Caco-2 (cell line): Measurements from ENCODE around the gene SPACA7. TPM values are rescaled to one million over a fixed set of nuclear protein-coding genes. Genes with fewer than 3 reads are reported as not detected.

Source experiments
- BruUV-seq: library from RNA; stranded (reverse); fragments of 400-500 nt; replicated peaks from 2 replicates; lab custom pipeline; 2021; lab: Mats Ljungman, UMichigan
- CTCF ChIA-PET: fragments of 300-600 bp; sonication (Branson Sonifier 250); formaldehyde crosslinking; loops from one replicate; lab custom pipeline; 2022; ENCODE audit warnings: antibody characterized with exemption; lab: Charles Lee
- POLR2A ChIA-PET: fragments of 300-600 bp; sonication (Branson Sonifier 250); formaldehyde crosslinking; loops from one replicate; lab custom pipeline; 2022; ENCODE audit warnings: antibody characterized with exemption; lab: Charles Lee
- DNase-seq, 2 experiments: peaks; one replicate each; pipeline versions ENCODE4 v3.0.0 to v3.0.0-alpha.2; 2020 to 2022
- H3K27me3 ChIP-seq: replicated peaks from 2 replicates; pipeline ENCODE4 v1.6.0; 2011; ENCODE audit warnings: low read length; ENCODE audit not compliant: control insufficient read depth, insufficient read depth
- H3K36me3 ChIP-seq: 2 replicates; pipeline ENCODE4 v1.5.1; 2011; ENCODE audit warnings: low read length; ENCODE audit not compliant: control insufficient read depth, insufficient read depth
- H3K4me1 ChIP-seq: fragments of 250-450 bp; sonication (Bioruptor Pico); 2 replicates; pipeline ENCODE4 v1.5.1; 2020; ENCODE audit warnings: mild to moderate bottlenecking
- H3K4me3 ChIP-seq: 2 replicates; pipeline ENCODE4 v1.5.1; 2011; ENCODE audit warnings: low read depth, mild to moderate bottlenecking, control low read depth, low read length
- H3K9me3 ChIP-seq: fragments of 250-450 bp; sonication (Bioruptor Pico); 2 replicates; pipeline ENCODE4 v1.5.1; 2020; ENCODE audit warnings: mild to moderate bottlenecking, moderate library complexity
- H3K27ac Mint-ChIP-seq: one replicate; pipeline ENCODE4 v1.8.0; 2022; ENCODE audit warnings: mixed read lengths; ENCODE audit not compliant: unreplicated experiment
- H3K27me3 Mint-ChIP-seq: one replicate; pipeline ENCODE4 v1.8.0; 2022; ENCODE audit warnings: mixed read lengths; ENCODE audit not compliant: insufficient read depth, unreplicated experiment
- H3K36me3 Mint-ChIP-seq: one replicate; pipeline ENCODE4 v1.8.0; 2022; ENCODE audit warnings: mild to moderate bottlenecking, mixed read lengths; ENCODE audit not compliant: insufficient read depth, unreplicated experiment
- H3K4me1 Mint-ChIP-seq: one replicate; pipeline ENCODE4 v1.8.0; 2022; ENCODE audit warnings: low read depth, mixed read lengths; ENCODE audit not compliant: unreplicated experiment
- H3K4me3 Mint-ChIP-seq: one replicate; pipeline ENCODE4 v1.8.0; 2022; ENCODE audit warnings: mild to moderate bottlenecking, moderate library complexity, mixed read lengths; ENCODE audit not compliant: unreplicated experiment
- H3K9me3 Mint-ChIP-seq: one replicate; pipeline ENCODE4 v1.8.0; 2022; ENCODE audit warnings: mixed read lengths; ENCODE audit not compliant: unreplicated experiment
- intact Hi-C: fragments of 100-400 bp; cut with micrococcal nuclease; formaldehyde crosslinking; loops from one replicate; pipeline ENCODE4 v1.10.0; 2022; ENCODE audit not compliant: unreplicated experiment
- total RNA-seq: library from RNA; stranded (reverse); gene quantifications from 2 replicates; pipeline ENCODE4 v1.2.3, GENCODE V29; 2022
- TF ChIP-seq, protein P1 (sequence below), 2 experiments: fragments of 200-600 bp in 1 of 2; IDR thresholded peaks; 1 replicate in 1 of 2; 2 replicates in 1 of 2; pipeline versions ENCODE4 v1.5.1 to v1.8.0; 2011 to 2022; ENCODE audit warnings: antibody characterized with exemption in 1 of 2, control low read depth in 1 of 2, inconsistent platforms in 1 of 2, low read depth in 1 of 2, low read length in 1 of 2, mild to moderate bottlenecking in 1 of 2, moderate library complexity in 1 of 2; ENCODE audit not compliant: insufficient read depth in 1 of 2, severe bottlenecking in 1 of 2, unreplicated experiment in 1 of 2

Gene SPACA7
- total RNA-seq, 1 experiment from 2014 or later: not detected

DNA sequence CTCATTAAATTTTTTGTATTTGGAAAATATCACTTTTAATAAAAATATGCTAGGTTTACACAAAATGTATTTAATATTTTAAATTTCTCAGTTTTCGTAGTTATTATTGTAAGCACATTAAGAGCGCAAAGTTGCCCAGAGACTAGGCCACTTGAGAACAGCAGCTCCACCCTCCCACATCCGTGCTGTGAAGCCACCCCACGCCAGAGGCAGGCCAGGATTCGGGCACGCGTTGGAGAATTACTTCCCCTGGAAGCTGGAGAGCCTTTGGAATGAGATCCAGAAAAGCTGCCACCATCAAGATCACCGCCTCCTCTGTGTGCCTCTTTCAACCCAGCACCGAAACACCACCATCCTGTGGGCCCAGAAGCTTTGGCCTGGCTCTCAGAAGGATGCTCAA, 41.0 kb upstream of the SPACA7 start:
- ChIA-PET POLR2A (no interaction called here), CTCF (interaction anchor here (0.6 kb wide), 1 partner anchor 804 kb away, joined by 3 read pairs; no protein-coding TSS in a partner anchor)
- Mint-ChIP-seq H3K27ac (no peak overlapping the region), H3K9me3 (peaks cover 14% of the 10 kb centered on the region), H3K36me3 (no peaks in the 10 kb centered on the region), H3K27me3 (peaks cover 41% of the 10 kb centered on the region), H3K4me3 (no peak overlapping the region), H3K4me1 (no peaks in the 10 kb centered on the region)
- no TSS peak for BruUV-seq
- H3K4me3 ChIP-seq: no peak overlapping the region
- H3K36me3 ChIP-seq: no peaks in the 10 kb centered on the region
- H3K27me3 ChIP-seq: peaks cover 4% of the 10 kb centered on the region
- TF ChIP-seq, protein P1, sequence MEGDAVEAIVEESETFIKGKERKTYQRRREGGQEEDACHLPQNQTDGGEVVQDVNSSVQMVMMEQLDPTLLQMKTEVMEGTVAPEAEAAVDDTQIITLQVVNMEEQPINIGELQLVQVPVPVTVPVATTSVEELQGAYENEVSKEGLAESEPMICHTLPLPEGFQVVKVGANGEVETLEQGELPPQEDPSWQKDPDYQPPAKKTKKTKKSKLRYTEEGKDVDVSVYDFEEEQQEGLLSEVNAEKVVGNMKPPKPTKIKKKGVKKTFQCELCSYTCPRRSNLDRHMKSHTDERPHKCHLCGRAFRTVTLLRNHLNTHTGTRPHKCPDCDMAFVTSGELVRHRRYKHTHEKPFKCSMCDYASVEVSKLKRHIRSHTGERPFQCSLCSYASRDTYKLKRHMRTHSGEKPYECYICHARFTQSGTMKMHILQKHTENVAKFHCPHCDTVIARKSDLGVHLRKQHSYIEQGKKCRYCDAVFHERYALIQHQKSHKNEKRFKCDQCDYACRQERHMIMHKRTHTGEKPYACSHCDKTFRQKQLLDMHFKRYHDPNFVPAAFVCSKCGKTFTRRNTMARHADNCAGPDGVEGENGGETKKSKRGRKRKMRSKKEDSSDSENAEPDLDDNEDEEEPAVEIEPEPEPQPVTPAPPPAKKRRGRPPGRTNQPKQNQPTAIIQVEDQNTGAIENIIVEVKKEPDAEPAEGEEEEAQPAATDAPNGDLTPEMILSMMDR (IDR thresholded peaks at IDR 0.05; ENCODE audit: insufficient read depth in 1 of 2, low read depth in 1 of 2, low read length in 1 of 2, severe bottlenecking in 1 of 2, unreplicated experiment in 1 of 2): no peak
- intact Hi-C loops: no loop called here
- H3K9me3 ChIP-seq: no peaks in the 10 kb centered on the region
- H3K4me1 ChIP-seq: peaks cover 5% of the 10 kb centered on the region
- DNase-seq: no peak

DNA sequence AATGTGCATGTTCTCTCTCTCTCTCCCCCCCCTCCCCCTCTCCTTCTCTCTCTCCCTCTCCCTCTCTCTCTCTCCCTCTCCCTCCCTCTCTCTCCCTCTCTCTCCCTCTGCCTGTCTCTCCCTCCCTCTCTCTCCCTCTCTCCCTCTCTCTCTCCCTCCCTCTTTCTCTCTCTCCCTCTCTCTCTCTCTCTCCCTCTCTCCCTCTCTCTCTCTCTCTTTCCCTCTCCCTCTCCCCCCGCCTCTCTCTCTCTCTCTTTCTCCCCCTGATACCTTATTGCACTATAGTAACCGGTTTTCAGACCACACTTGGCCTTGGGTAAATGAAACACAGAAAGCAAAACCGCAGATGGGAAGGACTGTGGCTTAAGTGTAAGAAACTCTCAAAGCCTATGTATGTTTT, 34.7 kb upstream of the SPACA7 start:
- no TSS peak for BruUV-seq
- Mint-ChIP-seq H3K4me3 (no peak overlapping the region), H3K27me3 (peaks cover 37% of the 10 kb centered on the region), H3K36me3 (no peaks in the 10 kb centered on the region), H3K27ac (no peak overlapping the region), H3K4me1 (no peaks in the 10 kb centered on the region), H3K9me3 (peaks cover 11% of the 10 kb centered on the region)
- TF ChIP-seq, protein P1 (IDR thresholded peaks at IDR 0.05; ENCODE audit: insufficient read depth in 1 of 2, low read depth in 1 of 2, low read length in 1 of 2, severe bottlenecking in 1 of 2, unreplicated experiment in 1 of 2): no peak
- intact Hi-C loops: loop anchor here (10.0 kb wide), 1 partner anchor 263 kb away; no protein-coding TSS in a partner anchor
- Histone ChIP-seq H3K9me3 (no peaks in the 10 kb centered on the region), H3K4me3 (no peak overlapping the region), H3K27me3 (peaks cover 5% of the 10 kb centered on the region), H3K4me1 (no peaks in the 10 kb centered on the region), H3K36me3 (no peaks in the 10 kb centered on the region)
- no peak for DNase-seq
- CTCF ChIA-PET: no interaction called here
- POLR2A ChIA-PET: no interaction called here

DNA sequence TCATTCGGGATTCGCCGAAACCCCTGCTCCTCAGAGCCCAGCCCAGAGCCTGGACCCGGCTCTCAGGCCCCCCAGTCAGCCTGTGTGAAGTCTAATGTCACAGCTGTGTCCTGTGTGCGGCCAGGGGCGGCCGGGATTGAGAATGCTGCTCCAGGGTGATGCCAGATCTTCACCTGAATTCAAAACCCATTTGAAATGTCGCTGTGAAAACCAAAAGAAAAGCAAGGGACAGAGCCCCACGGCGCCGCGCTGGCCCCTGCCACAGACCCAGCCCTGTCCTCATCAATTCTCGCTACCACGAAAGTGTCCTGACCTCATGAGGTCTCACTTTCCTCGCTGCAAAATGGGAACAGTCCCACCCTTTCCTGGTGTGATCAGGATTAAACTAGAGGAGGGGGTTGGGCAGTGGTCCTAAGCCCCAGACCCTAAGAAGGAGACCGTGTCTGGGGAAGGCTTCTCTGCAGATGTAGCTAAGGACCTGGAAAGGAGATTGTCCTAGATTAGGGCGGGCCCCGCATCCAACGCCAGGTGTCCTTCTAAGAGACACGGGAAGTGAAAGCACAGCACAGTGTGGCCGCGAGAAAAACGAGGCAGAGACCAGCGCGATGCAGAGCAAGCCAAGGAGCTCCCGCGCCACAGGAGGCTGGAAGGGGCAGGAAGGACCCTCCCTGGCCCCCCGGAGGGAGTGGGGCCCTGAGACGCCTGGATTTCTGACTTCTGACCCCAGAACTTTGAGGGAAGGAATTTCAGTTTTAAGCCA, 34.0 kb upstream of the SPACA7 start:
- TF ChIP-seq, protein P1 (IDR thresholded peaks at IDR 0.05; ENCODE audit: insufficient read depth in 1 of 2, low read depth in 1 of 2, low read length in 1 of 2, severe bottlenecking in 1 of 2, unreplicated experiment in 1 of 2): no peak

More for the DNA sequence above, 34.0 kb upstream of the SPACA7 start:
- H3K4me1 Mint-ChIP-seq: no peaks in the 10 kb centered on the region
- no peak overlapping the region for H3K27ac Mint-ChIP-seq
- H3K4me3 ChIP-seq: no peak overlapping the region
- peaks cover 38% of the 10 kb centered on the region for H3K27me3 Mint-ChIP-seq
- ChIA-PET CTCF (no interaction called here), POLR2A (no interaction called here)
- H3K9me3 Mint-ChIP-seq: peaks cover 4% of the 10 kb centered on the region
- no peaks in the 10 kb centered on the region for H3K4me1 ChIP-seq
- no peaks in the 10 kb centered on the region for H3K36me3 ChIP-seq
- BruUV-seq: no TSS peak
- DNase-seq: no peak
- no peaks in the 10 kb centered on the region for H3K9me3 ChIP-seq
- intact Hi-C loops: loop anchor here (10.0 kb wide), 1 partner anchor 263 kb away; no protein-coding TSS in a partner anchor
- H3K27me3 ChIP-seq: peaks cover 5% of the 10 kb centered on the region
- H3K36me3 Mint-ChIP-seq: no peaks in the 10 kb centered on the region
- H3K4me3 Mint-ChIP-seq: no peak overlapping the region
